ENCODE results near the gene CRACR2A. TPM values are rescaled to one million over a fixed set of nuclear protein-coding genes. Genes with fewer than 3 reads are reported as not detected.

CRACR2A gene
- polyA plus RNA-seq, 3 donors, result 2.8 to 10.7 (median 5.8) TPM

DNA sequence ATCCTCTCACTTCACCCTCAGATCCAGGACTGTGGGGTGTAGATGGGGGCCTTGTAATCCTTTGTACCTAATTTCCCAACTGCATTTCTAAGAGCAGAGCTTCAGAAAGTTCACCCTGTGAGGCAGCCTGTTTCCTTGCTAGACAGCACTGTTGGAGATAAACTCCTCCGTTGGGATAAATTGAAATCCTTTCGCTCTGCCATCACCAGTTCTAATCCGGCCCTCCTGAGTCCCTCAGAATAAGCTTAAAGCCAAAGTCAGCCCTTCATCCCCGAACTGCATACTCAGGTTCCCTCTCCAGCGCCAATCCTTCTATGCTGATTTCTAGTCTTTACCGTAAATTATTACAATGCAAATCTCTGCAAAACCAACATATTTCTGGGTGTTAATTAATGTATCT, 147.2 kb downstream of the CRACR2A start:
- intact Hi-C loops (cut with micrococcal nuclease), result no loop called here
- TF ChIP-seq, protein P1, sequence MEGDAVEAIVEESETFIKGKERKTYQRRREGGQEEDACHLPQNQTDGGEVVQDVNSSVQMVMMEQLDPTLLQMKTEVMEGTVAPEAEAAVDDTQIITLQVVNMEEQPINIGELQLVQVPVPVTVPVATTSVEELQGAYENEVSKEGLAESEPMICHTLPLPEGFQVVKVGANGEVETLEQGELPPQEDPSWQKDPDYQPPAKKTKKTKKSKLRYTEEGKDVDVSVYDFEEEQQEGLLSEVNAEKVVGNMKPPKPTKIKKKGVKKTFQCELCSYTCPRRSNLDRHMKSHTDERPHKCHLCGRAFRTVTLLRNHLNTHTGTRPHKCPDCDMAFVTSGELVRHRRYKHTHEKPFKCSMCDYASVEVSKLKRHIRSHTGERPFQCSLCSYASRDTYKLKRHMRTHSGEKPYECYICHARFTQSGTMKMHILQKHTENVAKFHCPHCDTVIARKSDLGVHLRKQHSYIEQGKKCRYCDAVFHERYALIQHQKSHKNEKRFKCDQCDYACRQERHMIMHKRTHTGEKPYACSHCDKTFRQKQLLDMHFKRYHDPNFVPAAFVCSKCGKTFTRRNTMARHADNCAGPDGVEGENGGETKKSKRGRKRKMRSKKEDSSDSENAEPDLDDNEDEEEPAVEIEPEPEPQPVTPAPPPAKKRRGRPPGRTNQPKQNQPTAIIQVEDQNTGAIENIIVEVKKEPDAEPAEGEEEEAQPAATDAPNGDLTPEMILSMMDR (IDR thresholded peaks at IDR 0.05), result no peak
- peaks cover 12% of the 10 kb centered on the region for H3K4me1 Mint-ChIP-seq
- H3K27ac Mint-ChIP-seq, result no peak overlapping the region
- Histone ChIP-seq H3K4me1 (ENCODE audit: control insufficient read depth in 1 of 2, insufficient read depth in 2 of 2, low read length in 2 of 2) (peaks cover 7 to 13% of the 10 kb centered on the region in 2 donors), H3K36me3 (replicated peaks in 1 of 2; ENCODE audit: control insufficient read depth in 1 of 2, insufficient read depth in 2 of 2, low read length in 2 of 2) (peaks cover 3 to 26% of the 10 kb centered on the region in 2 donors), H3K79me2 (ENCODE audit: insufficient read depth, low read length) (no peaks in the 10 kb centered on the region), H3K27ac (ENCODE audit: low read depth in 1 of 2, low read length in 2 of 2) (no peak overlapping the region), H4K20me1 (ENCODE audit: insufficient read depth, low read length) (no peaks in the 10 kb centered on the region), H3K4me2 (replicated peaks; ENCODE audit: extremely low read depth, low read length, poor library complexity, severe bottlenecking) (peak overlapping the region; percentile 6), H3K9ac (ENCODE audit: insufficient read depth, low read length, poor library complexity, severe bottlenecking) (no peak overlapping the region), H3K9me3 (replicated peaks in 1 of 2; ENCODE audit: control insufficient read depth in 1 of 2, insufficient read depth in 1 of 2, low read length in 2 of 2) (no peaks in the 10 kb centered on the region), H2AFZ (ENCODE audit: insufficient read depth, low read depth, low read length, poor library complexity, severe bottlenecking) (no peak overlapping the region), H3K4me3 (replicated peaks in 1 of 3; ENCODE audit: low read depth in 2 of 3, low read length in 3 of 3) (no peak overlapping the region), H3K27me3 (ENCODE audit: control insufficient read depth in 2 of 2, insufficient read depth in 2 of 2, low read length in 2 of 2) (no peaks in the 10 kb centered on the region)
- 85% methylated on average over 3 of the region's 6 CpGs for WGBS (ENCODE audit: insufficient coverage)
- peaks cover 8 to 25% (median 14%) of the 10 kb centered on the region in 3 donors for H3K27me3 Mint-ChIP-seq (ENCODE audit: low read depth in 3 of 3)
- H3K9me3 Mint-ChIP-seq, result peaks cover 0 to 2% (median 0%) of the 10 kb centered on the region in 7 donors
- DNase-seq, result no peak
- H3K4me3 Mint-ChIP-seq, result no peak overlapping the region
- peaks cover 25 to 26% of the 10 kb centered on the region in 2 donors for H3K36me3 Mint-ChIP-seq

DNA sequence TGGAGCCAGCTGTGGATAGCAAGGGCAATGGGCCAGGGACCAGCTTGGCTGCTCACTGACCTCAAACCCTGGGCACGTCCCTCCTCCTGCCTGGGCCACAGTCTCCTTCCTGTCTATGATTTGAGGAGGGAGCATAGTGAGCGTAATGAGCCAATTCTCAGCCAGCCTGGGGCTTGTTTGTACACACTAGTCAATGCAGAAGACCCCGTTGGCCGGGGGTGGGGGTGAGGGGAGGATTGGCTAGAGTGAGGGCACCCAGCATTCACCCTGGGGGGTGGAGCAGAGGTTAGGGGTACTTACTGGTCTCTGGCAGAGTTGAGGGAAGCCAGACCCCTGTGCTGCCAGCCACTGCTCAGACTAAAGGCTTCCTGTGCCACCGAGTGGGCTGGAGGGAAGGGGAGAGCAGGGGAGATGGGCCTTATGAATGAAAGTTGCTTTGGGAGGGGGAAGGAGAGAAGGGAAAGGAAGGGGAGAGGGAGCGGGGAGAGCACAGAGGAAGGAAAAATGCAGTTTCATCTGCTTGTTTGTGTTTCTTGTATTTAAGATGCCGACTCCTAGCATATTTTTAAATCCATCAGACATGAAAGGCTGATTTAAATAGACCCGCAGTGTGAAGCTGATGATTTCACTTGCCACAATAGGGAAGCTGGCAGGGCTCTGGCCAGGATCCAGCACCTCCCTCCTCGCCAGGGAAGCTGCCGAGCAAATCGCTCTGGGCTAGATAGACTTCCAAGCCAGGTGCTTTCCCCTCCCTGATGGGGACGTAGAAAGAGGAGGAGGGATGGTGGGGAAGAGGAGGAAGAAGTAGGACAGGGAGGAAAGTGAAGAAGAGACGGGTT, 147.9 kb downstream of the CRACR2A start:
- H3K9me3 ChIP-seq (replicated peaks in 1 of 2; ENCODE audit: control insufficient read depth in 1 of 2, insufficient read depth in 1 of 2, low read length in 2 of 2), result no peaks in the 10 kb centered on the region
- peaks cover 3 to 26% of the 10 kb centered on the region in 2 donors for H3K36me3 ChIP-seq (replicated peaks in 1 of 2; ENCODE audit: control insufficient read depth in 1 of 2, insufficient read depth in 2 of 2, low read length in 2 of 2)
- no peaks in the 10 kb centered on the region for H3K79me2 ChIP-seq (ENCODE audit: insufficient read depth, low read length)
- no peak overlapping the region for H3K9ac ChIP-seq (ENCODE audit: insufficient read depth, low read length, poor library complexity, severe bottlenecking)
- DNase-seq, result peak in 1 of 3 donors; percentile 4
- H3K27ac ChIP-seq (ENCODE audit: low read depth in 1 of 2, low read length in 2 of 2), result no peak overlapping the region
- H3K27me3 Mint-ChIP-seq (ENCODE audit: low read depth in 3 of 3), result peaks cover 11 to 26% (median 14%) of the 10 kb centered on the region in 3 donors
- H3K4me3 Mint-ChIP-seq, result no peak overlapping the region
- no peaks in the 10 kb centered on the region for H4K20me1 ChIP-seq (ENCODE audit: insufficient read depth, low read length)
- H3K4me2 ChIP-seq (replicated peaks; ENCODE audit: extremely low read depth, low read length, poor library complexity, severe bottlenecking), result peak overlapping the region; percentile 6
- TF ChIP-seq, protein P1 (IDR thresholded peaks at IDR 0.05), result no peak
- peaks cover 0 to 2% (median 0%) of the 10 kb centered on the region in 7 donors for H3K9me3 Mint-ChIP-seq
- H3K27me3 ChIP-seq (ENCODE audit: control insufficient read depth in 2 of 2, insufficient read depth in 2 of 2, low read length in 2 of 2), result no peaks in the 10 kb centered on the region
- no peak overlapping the region for H2AFZ ChIP-seq (ENCODE audit: insufficient read depth, low read depth, low read length, poor library complexity, severe bottlenecking)
- WGBS (ENCODE audit: insufficient coverage), result 6% methylated on average over 9 of the region's 13 CpGs
- intact Hi-C loops (cut with micrococcal nuclease), result no loop called here
- H3K4me1 Mint-ChIP-seq, result peaks cover 12% of the 10 kb centered on the region
- H3K36me3 Mint-ChIP-seq, result peaks cover 19 to 21% of the 10 kb centered on the region in 2 donors
- H3K4me3 ChIP-seq (replicated peaks in 1 of 3; ENCODE audit: low read depth in 2 of 3, low read length in 3 of 3), result no peak overlapping the region
- H3K27ac Mint-ChIP-seq, result peak overlapping the region in 3 of 7 donors; percentile 27 to 60 (median 28)
- H3K4me1 ChIP-seq (ENCODE audit: control insufficient read depth in 1 of 2, insufficient read depth in 2 of 2, low read length in 2 of 2), result peaks cover 7 to 13% of the 10 kb centered on the region in 2 donors

Data from CD14-positive monocyte (primary cell).